ENCODE data around the gene ITGB3. TPM values are rescaled to one million over a fixed set of nuclear protein-coding genes. Genes with fewer than 3 reads are reported as not detected.
"Not testable (repeated sequence)": the region's sequence is repeated elsewhere in the genome, so short reads cannot be mapped to it uniquely, and the experiment has no call there.

Gene ITGB3
- total RNA-seq, 1 donor from 2014 or later: 174 TPM

GRCh38 chr17:47214931-47215330, 38.7 kb upstream of the ITGB3 start:
- Histone ChIP-seq H3K27me3 (ENCODE audit: control insufficient read depth, insufficient read depth, low read length) (no peaks in the 10 kb centered on the region), H3K36me3 (ENCODE audit: control insufficient read depth, insufficient read depth, low read length) (no peaks in the 10 kb centered on the region), H3K4me3 (ENCODE audit: low read depth, low read length) (no peak overlapping the region)
- DNase-seq (ENCODE audit: low read depth): no peak
- no peak for TF ChIP-seq CTCF (IDR thresholded peaks at IDR 0.05; ENCODE audit: insufficient read depth, low read length, poor library complexity, severe bottlenecking)

GRCh38 chr17:47216821-47217220, 36.8 kb upstream of the ITGB3 start:
- H3K4me3 ChIP-seq (ENCODE audit: low read depth, low read length); H3K27me3 ChIP-seq (ENCODE audit: control insufficient read depth, insufficient read depth, low read length); H3K36me3 ChIP-seq (ENCODE audit: control insufficient read depth, insufficient read depth, low read length); DNase-seq (ENCODE audit: low read depth): not testable (repeated sequence)

- not testable (repeated sequence) for DNase-seq (ENCODE audit: low read depth); H3K36me3 ChIP-seq (ENCODE audit: control insufficient read depth, insufficient read depth, low read length); H3K27me3 ChIP-seq (ENCODE audit: control insufficient read depth, insufficient read depth, low read length); H3K4me3 ChIP-seq (ENCODE audit: low read depth, low read length)
Observed at GRCh38 chr17:47217279-47217678, 36.3 kb upstream of the ITGB3 start.

GRCh38 chr17:47218896-47219430, 34.7 kb upstream of the ITGB3 start:
- no peaks in the 10 kb centered on the region for H3K27me3 ChIP-seq (ENCODE audit: control insufficient read depth, insufficient read depth, low read length)
- TF ChIP-seq CTCF (IDR thresholded peaks at IDR 0.05; ENCODE audit: insufficient read depth, low read length, poor library complexity, severe bottlenecking): no peak
- no peak overlapping the region for H3K4me3 ChIP-seq (ENCODE audit: low read depth, low read length)
- no peak for DNase-seq (ENCODE audit: low read depth)
- peaks cover 2% of the 10 kb centered on the region for H3K36me3 ChIP-seq (ENCODE audit: control insufficient read depth, insufficient read depth, low read length)

- Histone ChIP-seq H3K36me3 (ENCODE audit: control insufficient read depth, insufficient read depth, low read length) (peaks cover 2% of the 10 kb centered on the region), H3K27me3 (ENCODE audit: control insufficient read depth, insufficient read depth, low read length) (no peaks in the 10 kb centered on the region), H3K4me3 (ENCODE audit: low read depth, low read length) (no peak overlapping the region)
- no peak for TF ChIP-seq CTCF (IDR thresholded peaks at IDR 0.05; ENCODE audit: insufficient read depth, low read length, poor library complexity, severe bottlenecking)
- DNase-seq (ENCODE audit: low read depth): no peak
Observed at GRCh38 chr17:47219621-47220475, 33.8 kb upstream of the ITGB3 start.

GRCh38 chr17:47220531-47220999, 33.1 kb upstream of the ITGB3 start:
- Histone ChIP-seq H3K4me3 (ENCODE audit: low read depth, low read length) (no peak overlapping the region), H3K36me3 (ENCODE audit: control insufficient read depth, insufficient read depth, low read length) (peaks cover 2% of the 10 kb centered on the region), H3K27me3 (ENCODE audit: control insufficient read depth, insufficient read depth, low read length) (no peaks in the 10 kb centered on the region)
- no peak for DNase-seq (ENCODE audit: low read depth)
- TF ChIP-seq CTCF (IDR thresholded peaks at IDR 0.05; ENCODE audit: insufficient read depth, low read length, poor library complexity, severe bottlenecking): no peak

Measured in kidney epithelial cell (primary cell).